Upper lobe of left lung (tissue), 4 donors: ENCODE results near the gene ST6GALNAC6.
A peak's percentile ranks its signal among the peaks of the same experiment; 100 is the strongest.

ENCODE experiments used
- EP300 ChIP-seq, 4 donors: sonication (generic); formaldehyde crosslinking; IDR thresholded peaks; one replicate each; pipeline ENCODE4 v1.5.1; 2017; ENCODE audit warnings: antibody characterized with exemption in 4 of 4, control low read depth in 2 of 4
- POLR2A ChIP-seq, 4 donors: fragments of 450-650 bp; IDR thresholded peaks; one replicate each; pipeline ENCODE4 v1.5.1; 2016 to 2017; ENCODE audit warnings: antibody characterized with exemption in 4 of 4, mild to moderate bottlenecking in 2 of 4
- POLR2AphosphoS5 ChIP-seq, 2 donors: sonication (generic); formaldehyde crosslinking; IDR thresholded peaks; one replicate each; pipeline ENCODE4 v1.5.1; 2017; ENCODE audit warnings: antibody characterized with exemption in 2 of 2
- TF ChIP-seq, protein P1 (sequence below), 6 experiments: fragments of 450-650 bp in 4 of 6; fragments of 200-600 bp in 2 of 6; sonication (generic) in 2 of 6; IDR thresholded peaks; one replicate each; pipeline ENCODE4 v1.5.1; 2016 to 2019; ENCODE audit warnings: antibody characterized with exemption in 6 of 6

DNA sequence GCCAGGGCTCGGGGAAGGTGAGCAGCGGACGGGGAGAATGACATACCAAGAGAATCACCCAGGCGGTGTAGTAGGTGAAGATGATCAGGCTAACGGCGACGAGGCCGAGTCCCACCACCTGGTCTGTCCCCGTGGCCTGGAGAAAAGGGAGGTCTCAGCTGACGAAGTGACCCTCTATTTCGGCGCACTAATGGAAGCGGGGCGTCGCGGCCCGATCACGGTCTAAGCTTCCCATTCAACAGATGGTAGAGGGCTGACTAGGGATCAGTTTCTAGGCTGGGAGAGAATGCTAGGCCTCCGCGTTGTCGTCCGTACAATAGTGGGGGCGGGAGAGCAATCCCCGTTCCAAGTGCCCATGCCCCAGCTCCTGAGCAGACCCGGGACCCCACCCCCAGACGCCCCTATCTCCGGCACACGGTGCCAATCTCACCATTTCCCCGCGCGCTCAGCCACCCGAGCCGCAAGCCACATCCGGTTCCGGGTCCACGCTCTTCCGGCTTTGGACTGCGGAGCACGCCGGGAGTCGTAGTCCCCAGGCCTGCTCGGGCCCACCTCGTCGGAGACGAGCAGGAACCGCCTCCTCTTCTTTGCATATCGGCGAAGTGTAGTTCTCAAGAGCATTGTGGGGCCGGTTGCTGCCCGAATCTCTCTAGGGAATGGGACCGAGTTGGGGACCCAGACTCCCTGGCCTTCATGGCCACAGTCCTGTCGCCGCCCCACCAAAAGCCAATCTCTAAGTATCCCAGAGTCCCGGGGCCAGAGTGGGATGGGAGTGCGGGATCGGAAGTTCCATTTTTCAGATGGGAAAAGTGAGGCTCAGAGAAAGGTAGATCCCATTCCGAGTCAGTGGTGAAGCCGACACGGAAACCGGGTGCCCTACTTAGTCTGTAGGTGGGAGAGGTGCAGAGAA, 38.2 kb upstream of the ST6GALNAC6 start, which contains the start of gene DPM2:
- TF ChIP-seq, protein P1, sequence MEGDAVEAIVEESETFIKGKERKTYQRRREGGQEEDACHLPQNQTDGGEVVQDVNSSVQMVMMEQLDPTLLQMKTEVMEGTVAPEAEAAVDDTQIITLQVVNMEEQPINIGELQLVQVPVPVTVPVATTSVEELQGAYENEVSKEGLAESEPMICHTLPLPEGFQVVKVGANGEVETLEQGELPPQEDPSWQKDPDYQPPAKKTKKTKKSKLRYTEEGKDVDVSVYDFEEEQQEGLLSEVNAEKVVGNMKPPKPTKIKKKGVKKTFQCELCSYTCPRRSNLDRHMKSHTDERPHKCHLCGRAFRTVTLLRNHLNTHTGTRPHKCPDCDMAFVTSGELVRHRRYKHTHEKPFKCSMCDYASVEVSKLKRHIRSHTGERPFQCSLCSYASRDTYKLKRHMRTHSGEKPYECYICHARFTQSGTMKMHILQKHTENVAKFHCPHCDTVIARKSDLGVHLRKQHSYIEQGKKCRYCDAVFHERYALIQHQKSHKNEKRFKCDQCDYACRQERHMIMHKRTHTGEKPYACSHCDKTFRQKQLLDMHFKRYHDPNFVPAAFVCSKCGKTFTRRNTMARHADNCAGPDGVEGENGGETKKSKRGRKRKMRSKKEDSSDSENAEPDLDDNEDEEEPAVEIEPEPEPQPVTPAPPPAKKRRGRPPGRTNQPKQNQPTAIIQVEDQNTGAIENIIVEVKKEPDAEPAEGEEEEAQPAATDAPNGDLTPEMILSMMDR (IDR thresholded peaks at IDR 0.05) = peak in 1 of 6 experiments; percentile 6
- TF ChIP-seq POLR2A (IDR thresholded peaks at IDR 0.05) = peak in 2 of 4 donors; percentile 63 to 74
- no peak for TF ChIP-seq EP300 (IDR thresholded peaks at IDR 0.05)
- peak; percentile 84 for TF ChIP-seq POLR2AphosphoS5 (IDR thresholded peaks at IDR 0.05)
